GM11168 (cell line): ENCODE measurements around the gene HDAC4.
"Not testable (repeated sequence)": the region's sequence is repeated elsewhere in the genome, so short reads cannot be mapped to it uniquely, and the experiment has no call there.

ENCODE experiments used
- in situ Hi-C: fragments of 300-500 bp; cut with MboI; formaldehyde crosslinking; loops from one replicate; pipeline ENCODE4 v1.12.0; 2022; ENCODE audit warnings: low sequenced_read_pairs; ENCODE audit not compliant: unreplicated experiment

The HDAC4 gene

DNA sequence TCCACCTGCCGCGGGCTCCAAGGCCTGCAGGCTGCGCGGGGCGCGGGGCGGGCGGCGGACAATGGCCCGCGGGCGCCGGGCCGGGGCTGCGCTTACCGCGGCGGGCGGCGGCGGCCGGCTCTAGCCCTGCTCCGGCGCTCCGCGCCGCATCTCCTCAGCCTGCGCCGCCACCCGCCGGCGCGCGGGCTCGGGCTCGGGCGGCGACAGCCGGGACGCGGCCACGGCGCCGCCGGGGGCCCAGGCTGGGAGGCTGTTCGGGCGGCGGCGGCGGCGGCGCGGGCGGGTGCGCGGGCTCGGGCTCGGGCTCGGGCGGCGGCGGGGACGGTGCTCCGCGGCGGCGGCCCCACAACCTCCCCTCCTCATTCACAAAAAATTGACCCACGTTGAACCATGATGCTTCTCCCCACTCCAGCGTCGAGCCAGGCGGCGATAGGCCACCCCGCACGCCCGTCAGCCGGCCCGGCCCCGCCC is at the start of gene HDAC4:
TSS of gene HDAC4 (minus strand) at position 425 of the 471 bp plus-strand sequence. CDS start 48,321 bp downstream, outside the sequence.
- in situ Hi-C loops = no loop called here

DNA sequence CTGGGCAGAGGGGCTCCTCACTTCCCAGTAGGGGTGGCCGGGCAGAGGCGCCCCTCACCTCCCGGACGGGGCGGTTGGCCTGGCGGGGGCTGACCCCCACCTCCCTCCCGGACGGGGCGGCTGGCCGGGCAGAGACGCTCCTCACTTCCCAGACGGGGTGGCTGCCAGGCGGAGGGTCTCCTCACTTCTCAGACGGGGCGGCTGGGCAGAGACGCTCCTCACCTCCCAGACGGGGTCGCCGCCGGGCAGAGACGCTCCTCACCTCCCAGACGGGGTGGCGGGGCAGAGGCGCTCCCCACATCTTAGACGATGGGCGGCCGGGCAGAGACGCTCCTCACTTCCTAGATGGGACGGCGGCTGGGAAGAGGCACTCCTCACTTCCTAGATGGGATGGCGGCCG is 48.6 kb upstream of the HDAC4 start:
- in situ Hi-C loops = not testable (repeated sequence)

DNA sequence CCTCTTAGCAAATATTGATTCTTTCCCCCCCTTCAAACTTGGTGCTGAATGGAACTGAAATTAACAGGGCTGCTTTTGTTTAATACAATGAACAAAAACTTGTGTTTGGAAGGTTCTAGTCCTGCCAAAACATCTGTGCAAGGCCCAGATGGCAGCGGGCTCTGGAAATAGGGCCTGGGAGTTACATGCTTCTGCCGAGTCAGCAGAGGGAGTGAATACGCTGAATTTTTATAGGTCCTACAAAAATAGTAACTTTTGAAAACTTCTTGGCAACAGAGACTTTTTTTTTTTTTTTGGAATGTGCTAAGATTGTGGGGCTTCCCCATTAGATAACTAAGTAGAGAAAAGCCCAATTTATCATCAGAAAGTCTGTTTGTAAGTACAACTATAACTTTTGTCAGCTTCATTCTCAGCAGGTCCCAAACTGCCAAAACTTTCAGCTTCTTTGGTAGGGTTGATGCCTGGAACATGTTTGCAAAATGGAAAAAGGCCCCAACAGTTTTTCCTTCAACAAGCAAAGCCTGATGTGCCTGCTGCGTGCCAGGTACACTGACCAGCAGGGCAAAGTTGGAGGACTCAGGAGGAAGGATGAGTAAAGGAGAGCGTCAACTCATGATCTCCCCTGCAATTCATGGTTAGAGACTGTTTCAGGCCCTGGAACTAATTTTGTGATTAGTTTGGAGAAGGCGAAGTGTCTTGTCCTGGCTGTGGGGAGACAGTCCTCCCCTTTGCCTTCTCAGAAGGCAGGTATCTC is 45.1 kb upstream of the HDAC4 start:
- in situ Hi-C loops = no loop called here

DNA sequence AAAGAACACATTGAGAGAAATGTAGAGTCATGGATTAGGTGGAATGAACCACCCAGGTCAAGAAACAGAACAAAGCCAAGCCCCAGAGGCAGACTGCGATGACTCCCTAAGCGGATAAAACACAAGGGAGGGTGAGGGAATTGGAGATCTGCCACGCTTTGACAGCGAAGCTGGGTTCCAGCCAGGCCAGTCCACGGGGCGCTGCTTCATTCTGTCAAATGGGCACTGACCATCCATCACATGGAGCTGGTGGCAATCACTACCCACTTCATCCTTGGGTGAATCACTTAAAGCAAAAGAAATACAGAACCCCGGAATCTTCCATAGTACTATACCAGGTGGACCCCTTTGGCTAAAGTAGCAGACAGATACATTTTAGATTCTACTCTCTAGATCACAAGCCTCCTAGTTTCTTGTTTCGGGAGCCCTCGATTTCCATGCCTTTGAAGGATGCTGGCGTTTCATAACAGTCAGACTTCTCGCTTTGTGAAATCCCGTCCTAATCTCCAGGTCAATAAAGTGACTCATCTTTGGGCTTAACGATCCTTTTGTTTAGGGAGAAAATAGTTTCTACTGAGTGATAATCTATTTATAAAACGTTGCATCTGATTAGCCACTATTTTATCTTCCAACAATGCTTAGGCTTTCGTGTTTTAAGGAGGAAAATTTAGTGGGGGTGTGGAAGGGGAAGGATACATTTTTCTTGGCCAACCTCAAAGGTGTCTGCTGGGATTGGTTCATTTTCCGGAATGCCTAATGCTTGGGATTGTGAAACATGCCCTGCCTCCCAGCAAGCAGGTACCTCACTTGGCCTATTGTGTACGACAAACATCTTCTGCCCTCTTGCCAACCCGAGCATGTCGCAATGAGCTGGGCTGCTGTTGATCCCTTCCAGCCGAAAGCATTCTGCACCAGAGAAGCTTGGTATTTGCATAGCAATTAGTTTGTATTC is 44.1 kb upstream of the HDAC4 start:
- in situ Hi-C loops = no loop called here

DNA sequence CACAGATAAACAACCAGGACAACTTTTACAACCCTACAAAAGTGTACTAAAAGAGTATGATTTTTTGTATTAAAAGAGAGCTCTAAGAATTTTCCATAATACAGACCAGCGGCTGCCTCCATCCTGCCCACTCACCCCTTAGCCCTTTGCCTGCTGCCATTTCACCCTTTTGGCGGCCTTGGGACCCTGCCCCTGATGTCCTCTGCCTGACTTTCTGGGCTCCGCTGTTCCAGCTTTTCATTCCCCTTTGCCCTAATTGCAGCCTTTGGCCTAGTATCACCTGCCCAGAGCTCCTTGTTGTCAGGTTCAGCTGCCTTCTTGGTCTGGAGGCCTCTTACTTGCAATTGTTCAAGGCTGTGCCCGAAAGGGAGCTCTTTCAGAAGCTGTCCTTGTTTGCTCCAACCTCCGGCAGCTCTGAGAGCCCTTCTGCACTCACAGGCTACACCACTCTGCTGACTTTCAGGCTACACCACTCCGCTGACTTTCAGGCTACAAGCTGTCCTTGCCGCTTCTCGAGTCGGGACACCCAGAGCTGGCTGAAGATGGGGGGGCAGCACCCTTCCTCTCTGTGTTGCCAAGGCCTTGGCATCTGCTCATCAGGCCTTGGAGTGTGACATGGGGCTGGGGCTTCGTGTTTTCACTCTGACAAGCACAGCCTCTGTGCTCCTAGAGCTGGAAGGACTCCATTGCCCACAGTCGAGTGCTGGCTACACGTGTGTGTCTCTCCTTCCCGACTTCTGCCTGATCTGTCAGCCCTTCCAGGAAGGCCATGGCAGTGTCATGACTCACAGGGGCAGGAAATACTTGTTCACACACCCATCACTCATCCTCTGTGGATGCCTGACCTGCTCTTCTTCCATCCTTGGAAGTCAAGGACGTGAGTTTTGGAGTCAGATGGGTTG is 43.1 kb upstream of the HDAC4 start:
- in situ Hi-C loops = no loop called here

DNA sequence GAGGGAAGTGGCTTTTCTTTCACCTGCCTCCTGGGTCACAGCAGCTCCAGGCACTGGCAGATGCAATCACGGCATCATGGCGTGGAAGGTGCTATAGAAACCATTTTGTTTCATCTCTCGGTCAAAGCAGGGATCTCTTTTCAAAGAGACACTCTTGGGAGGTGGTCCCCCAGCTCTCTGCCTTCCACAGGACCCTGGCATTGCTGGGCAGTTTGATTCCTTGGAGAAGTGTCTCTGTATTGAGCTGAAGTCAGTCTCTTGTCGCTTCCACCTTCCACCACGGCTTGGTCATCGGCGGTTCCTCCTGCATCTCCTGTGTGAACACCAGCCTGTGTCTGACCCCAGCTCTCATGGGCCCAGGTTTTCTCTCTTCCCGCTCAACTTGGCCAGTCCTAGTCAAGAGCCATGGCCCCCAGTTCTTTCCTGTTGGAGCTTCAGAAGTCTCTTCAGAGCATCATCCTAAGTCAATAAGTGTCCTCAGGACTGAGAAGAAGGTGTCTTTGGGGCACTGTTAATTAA is 42.3 kb upstream of the HDAC4 start:
- in situ Hi-C loops = no loop called here

DNA sequence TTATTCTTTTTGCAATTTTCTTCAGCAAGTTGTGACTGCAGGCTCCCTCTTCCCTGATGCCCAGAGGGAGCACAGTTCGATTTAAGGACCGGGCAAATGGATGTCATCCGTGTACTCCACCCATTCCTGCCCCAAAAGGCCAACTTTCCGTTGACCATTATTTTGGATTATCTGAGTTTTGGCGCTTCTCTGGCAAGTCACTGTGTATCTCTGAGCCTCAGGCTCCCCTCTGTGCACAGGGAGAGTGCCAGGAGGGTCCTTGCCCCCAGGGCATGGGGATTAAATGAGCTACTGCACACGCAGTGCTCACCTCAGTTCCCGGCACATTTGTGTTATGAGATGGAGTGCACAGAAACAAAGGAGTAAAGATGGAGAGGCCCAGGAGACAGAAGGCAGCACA is 41.4 kb upstream of the HDAC4 start:
- in situ Hi-C loops = no loop called here

DNA sequence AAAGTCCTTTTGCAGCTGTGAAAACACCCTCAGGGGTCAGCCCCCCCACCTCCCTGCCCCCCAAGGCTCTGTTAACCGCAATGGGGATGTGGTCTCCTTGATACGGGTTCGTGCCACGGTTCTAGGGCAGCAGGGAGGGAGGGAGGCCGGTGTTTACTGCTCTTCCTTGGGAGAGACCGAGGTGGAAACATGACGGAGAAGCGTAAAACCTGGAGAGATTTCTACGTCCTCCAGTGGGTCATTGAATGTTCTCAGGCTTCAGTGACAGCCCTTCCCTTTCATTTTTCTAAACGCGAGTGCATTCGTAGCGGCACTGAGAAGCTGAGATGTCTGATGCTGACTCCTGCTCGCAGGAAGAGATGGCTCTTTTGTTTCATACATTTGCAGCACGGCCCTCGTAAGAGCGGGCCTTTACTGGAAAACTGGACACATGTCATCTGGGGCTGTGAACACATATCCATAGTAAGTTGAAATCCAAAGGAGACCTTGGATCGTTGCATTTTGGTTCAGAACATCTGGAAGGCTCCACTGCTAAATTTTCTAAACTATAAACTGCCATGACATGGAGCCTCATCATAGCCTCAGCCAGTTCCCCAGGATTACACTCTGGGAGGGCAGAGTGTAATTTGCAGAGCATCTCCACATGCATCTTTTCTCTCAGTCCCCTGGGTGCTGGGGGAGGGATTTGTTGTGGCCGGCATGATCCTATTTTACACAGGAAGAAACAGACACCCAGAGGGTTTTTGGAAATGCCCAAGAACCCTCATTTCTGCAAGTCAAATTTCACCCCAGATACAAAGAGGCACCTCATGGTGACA is 40.6 kb upstream of the HDAC4 start:
- in situ Hi-C loops = no loop called here

DNA sequence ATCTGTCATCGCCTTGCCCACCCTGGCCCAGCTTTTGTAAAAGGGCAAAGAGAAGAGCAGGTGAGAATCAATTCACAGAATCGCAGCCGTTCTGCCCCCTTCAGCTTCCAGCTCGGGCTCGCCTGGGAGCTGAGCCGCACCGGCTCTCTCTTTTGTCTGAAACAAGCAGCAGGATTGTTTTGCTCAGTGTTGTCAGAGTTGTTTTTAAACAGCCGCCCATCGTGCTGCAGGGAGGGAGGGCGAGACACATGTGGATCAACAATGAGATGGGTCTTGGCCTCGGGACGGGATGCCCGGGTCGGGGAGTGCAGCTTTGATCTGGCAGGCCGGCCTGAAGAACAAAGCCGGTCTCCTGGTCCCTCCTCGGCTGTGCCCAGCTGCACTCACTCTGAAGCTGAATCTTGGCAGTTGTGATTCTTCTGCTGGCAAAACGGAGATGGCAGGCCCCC is 39.7 kb upstream of the HDAC4 start:
- in situ Hi-C loops = no loop called here

DNA sequence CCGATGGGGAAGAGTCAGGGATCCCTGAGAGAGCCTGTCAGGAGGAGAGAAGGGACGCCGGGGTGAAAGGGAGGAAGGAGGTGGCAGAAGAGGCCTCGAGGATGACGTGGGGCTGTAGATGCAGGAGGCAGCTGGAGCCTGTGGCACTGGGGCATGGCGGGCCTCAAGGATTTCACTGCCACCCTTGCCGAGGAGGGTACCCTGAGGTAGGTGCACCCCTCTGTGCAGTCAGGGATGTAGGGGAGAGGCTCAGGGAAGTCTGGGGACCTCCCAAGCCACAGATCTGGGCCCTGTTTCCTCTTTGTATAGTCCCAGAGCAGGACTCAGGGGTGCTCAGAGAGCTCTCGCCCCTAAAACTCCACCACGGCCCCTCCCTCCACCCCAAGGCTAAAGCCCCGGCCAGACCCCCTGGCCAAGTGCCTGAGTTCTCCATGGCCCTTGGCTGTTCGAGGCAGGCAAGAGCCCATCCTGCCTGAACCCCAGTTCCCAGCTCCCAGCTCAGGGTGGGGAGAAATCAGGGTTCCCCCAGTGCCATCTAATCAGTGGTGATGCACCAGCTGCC is 39.0 kb upstream of the HDAC4 start:
- in situ Hi-C loops = no loop called here

DNA sequence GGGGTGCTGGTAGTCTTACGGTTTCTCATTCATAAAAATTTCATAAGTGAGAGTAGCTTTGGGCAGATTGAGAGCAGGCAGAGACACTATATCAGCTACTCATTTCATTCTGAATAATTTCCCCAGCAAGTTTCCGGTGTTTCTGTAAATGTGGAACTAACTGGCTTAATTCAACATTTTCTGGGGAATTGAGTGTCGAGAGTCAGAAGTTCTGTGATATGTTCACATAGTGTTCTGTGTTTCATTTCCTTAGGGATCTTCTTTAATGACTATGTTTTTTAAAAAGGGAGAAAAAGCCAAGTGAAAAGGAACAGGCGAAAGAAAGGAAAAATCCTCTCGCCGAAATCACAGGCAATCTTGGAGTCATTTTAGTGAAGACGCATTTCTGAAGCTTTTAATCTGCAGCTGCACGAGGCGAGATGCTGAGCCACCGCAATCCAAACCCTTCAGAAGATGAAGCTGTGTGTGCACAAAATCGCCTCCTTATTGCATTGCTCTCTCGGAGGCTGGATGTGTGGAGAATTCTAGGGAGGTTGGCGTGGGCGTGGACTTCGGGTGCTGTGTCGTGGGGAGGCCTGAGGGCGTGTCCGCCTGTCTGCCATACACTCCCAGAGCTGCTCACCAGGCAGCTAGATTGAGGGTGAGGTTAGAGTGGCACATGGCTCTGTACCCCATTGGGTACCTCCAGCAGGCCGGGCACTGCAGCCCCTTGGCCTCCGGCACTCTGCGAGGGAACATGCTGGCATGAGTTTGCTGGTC is 38.4 kb upstream of the HDAC4 start:
- in situ Hi-C loops = no loop called here

DNA sequence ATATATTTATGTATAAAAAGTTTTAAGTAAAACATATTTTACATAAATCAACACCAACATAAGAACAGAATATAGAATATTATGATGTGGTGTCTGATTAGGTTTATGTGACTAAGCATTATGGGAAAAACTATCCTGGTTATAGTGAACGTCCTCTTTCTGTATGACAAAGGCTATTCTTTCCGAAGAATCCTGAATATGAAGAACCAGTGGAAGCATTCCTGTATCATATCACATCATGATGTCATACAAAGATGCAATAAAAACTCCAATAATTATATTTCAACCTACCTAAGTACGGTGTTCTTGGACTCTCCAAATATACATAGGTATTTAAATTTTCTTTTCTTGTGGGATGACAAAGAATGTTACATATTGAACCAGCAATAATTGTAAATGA is 37.5 kb upstream of the HDAC4 start:
- in situ Hi-C loops = no loop called here

DNA sequence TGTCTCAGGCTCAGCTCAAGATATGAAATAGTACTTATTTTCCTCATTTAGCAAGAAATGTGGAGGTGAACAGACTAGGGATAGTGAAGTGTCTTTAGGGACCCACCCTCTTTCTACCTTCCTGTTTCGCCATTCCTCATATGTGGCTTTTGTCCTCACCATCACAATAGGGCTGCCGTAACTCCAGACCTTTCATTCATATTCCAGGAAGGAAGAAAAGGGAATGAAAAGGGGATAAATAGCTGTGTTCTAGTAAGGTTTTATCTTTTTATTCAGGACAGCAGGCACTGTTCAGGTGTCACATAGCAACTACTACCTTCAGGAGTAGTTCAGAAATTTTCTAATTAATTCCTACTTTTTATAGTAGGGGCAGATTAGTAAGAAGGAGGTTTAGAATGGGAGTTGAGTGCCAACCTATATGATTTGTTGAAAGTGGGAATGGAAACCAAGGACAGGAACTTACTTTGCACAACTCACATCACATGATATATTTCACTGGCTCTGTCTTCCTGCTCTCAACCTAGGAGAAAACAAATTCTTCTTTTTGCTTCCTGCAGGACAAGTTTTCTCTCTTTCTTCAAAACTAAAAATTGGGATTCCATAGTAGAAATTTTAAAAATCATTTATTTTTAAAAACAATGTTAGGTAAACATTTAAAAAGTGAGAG is 36.0 kb upstream of the HDAC4 start:
- in situ Hi-C loops = no loop called here

DNA sequence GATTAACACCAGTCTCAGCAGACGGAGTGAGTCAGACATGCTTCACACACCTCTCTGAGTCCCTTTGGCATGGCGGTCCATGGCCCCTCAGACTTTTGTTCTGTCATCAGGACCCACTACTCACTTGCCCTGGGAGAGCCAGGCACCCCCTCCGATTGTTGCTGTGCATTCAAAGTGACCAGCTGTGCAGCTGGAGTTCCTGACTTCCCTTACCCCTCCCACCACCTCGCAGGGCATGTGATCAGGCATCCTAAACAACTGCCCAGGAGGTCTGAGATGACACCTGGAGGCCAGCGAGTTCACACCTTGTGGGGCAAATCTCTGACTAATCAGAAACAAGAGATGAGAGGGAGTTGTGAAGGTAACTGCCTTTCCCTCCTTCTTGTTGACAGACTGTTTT is 35.3 kb upstream of the HDAC4 start:
- in situ Hi-C loops = no loop called here

DNA sequence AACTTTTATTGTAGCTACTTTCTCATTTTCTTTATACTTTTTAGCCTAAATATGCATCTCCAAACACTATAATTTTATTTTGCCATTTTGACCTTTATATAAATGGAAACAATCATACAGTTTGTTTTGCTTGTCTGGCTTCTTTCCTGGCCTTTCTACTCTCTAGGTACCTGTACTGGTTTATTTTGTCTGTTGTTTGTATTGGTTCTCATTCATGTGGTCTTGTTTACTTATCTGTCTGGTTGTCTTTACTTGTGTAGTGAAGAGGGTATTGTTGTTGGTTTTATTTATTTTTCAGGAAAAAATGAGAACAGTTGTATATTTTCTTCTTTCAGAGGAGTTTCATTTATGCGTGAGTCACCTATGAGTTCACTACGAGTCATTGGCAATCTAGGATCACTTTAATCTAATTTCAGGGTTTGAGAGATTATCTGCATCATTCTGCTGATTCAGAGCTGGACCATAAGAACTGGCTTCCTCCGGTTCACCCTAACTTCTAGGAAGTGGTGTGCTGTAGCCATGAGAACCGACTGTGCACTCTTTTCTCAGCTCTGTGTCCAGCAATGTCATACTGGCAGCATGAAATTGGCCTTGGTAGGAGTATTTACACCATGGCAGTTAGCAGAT is 33.1 kb upstream of the HDAC4 start:
- in situ Hi-C loops = no loop called here

DNA sequence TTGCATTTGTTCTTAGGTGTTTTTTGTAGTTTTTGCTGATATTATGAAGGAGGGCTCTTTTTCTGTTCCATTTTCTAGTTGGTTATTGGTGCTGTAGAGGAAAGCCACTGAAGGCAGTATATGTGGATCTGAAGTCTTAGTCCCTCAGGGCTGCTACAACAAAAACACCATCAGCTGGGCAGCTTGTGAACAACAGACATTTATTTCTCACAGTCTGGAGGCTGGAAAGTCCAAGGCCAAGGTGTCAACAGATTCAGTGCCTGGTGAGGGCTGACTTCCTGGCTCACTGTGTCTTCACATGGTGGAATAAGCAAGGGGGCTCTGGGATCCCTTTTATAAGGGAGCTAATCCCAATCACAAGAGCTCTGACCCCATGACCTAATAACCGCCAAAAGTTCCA is 31.4 kb upstream of the HDAC4 start:
- in situ Hi-C loops = no loop called here

DNA sequence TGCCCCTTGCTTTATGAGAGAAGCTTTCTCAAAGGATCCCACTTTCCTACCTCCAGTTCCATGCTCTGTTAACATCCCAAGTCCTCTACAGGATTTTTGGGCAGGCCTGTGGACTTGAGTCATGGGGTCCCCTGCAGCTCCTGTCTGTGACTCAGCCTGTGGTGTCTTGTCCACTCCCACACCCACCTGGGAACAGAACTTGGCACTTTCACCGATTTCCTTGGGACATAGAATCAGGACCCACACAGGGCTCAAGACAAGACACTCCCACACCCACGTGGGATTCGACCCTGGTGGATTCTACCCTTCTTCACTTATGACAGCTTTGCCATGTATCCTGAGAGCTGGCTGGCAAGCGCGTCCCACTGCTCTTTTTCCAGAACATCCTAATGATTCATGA is 30.7 kb upstream of the HDAC4 start:
- in situ Hi-C loops = no loop called here
